AG09309 (cell line): ENCODE results near the gene CCDC38.

Experiments
- DNase-seq: peaks from one replicate; pipeline ENCODE4 v3.0.0-alpha.2; 2010; ENCODE audit warnings: low read depth
- H3K4me3 ChIP-seq: 2 replicates; pipeline ENCODE4 v1.5.1; 2011; ENCODE audit warnings: mild to moderate bottlenecking, low read depth, low read length, moderate library complexity; ENCODE audit not compliant: control insufficient read depth
- TF ChIP-seq, protein P1 (sequence below): IDR thresholded peaks from 2 replicates; pipeline ENCODE4 v1.5.1; 2011; ENCODE audit warnings: mild to moderate bottlenecking, low read depth, low read length, inconsistent platforms; ENCODE audit not compliant: insufficient read depth, control insufficient read depth; ENCODE audit errors: missing control alignments

Gene CCDC38

DNA sequence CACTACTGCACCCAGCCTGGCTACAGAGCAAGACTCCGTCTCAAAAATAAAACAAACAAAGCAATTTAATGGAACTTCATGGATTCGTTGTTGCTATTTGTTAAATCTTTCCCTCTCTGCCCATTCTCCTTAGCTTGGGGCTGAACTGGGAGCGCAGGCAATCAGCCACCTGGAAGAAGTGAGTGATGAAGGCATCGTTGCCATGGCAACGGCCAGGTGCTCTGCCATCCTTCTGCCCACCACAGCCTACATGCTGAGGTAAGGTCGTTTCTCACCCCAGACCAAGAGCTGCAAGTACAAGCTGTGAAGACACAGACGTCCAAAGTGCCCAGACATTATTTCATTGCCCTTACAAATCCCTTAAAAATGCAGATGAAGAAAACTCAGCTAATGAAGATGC lies 19.8 kb upstream of the CCDC38 start:
- DNase-seq, result no peak
- TF ChIP-seq, protein P1, sequence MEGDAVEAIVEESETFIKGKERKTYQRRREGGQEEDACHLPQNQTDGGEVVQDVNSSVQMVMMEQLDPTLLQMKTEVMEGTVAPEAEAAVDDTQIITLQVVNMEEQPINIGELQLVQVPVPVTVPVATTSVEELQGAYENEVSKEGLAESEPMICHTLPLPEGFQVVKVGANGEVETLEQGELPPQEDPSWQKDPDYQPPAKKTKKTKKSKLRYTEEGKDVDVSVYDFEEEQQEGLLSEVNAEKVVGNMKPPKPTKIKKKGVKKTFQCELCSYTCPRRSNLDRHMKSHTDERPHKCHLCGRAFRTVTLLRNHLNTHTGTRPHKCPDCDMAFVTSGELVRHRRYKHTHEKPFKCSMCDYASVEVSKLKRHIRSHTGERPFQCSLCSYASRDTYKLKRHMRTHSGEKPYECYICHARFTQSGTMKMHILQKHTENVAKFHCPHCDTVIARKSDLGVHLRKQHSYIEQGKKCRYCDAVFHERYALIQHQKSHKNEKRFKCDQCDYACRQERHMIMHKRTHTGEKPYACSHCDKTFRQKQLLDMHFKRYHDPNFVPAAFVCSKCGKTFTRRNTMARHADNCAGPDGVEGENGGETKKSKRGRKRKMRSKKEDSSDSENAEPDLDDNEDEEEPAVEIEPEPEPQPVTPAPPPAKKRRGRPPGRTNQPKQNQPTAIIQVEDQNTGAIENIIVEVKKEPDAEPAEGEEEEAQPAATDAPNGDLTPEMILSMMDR, result no peak
- H3K4me3 ChIP-seq, result no peak overlapping the region

GRCh38 chr12:95960241-95960640 lies 17.8 kb upstream of the CCDC38 start:
- TF ChIP-seq, protein P1, result no peak
- no peak overlapping the region for H3K4me3 ChIP-seq
- no peak for DNase-seq

GRCh38 chr12:95959107-95959506 lies 16.7 kb upstream of the CCDC38 start:
- no peak overlapping the region for H3K4me3 ChIP-seq
- TF ChIP-seq, protein P1, result no peak
- DNase-seq, result no peak

DNA sequence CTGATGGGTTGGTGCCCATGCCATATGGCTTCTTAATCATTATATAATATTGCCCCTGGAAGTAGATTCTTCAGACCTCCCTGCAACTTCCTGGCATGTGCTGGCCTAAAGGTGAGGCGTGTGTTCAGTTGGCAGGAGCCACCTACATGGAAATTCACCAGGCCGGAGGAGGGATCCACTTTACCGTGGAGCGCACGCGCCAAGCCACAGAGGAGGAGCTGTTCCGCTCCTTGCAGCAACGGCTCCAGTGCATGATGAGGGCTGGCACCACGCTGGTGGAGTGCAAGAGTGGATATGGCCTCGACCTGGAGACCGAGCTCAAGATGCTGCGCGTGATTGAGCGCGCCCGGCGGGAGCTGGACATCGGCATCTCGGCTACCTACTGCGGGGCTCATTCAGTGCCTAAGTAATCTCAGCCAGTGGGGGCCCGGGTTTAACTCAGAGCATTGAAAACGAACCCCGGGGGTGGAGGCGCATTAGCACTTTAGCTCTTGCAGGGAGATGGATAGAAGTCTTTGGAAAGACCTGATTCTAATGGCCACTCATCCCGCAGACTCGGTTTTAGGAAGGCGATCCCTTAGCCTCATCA lies 14.2 kb upstream of the CCDC38 start:
- no peak overlapping the region for H3K4me3 ChIP-seq
- no peak for DNase-seq
- TF ChIP-seq, protein P1, result no peak

DNA sequence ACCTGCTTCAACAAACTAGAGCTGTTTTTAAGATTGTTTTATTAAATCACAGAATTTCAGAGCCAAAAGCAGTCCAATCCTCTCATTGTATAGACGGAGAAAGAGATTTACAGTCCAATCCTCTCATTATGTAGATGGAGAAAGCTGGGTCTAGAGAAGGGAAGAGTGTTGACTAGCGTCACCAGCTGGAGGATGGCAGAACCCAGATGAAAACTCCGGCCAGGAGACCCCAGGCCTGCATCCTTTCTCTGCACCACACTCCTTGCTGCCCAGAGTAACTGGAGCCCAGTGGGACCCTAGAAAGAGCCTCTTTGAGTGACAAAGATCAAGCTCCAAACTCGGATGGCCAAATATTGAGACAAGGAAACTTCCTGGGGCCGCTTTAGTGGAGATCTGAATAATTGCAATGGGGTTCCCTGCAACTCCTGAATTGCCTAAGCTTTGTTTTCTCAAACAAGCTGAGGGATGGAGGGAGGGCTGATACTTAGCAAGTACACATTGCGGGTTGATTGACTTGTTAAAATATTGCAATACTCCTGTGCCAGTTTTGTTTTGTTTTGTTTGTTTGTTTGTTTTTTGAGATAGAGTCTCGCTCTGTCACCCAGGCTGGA lies 13.2 kb upstream of the CCDC38 start:
- TF ChIP-seq, protein P1, result no peak
- no peak overlapping the region for H3K4me3 ChIP-seq
- no peak for DNase-seq

- TF ChIP-seq, protein P1, result no peak
- H3K4me3 ChIP-seq, result no peak overlapping the region
- no peak for DNase-seq
These were observed 10.6 kb upstream of the CCDC38 start for GRCh38 chr12:95953000-95953399.
